Left ventricle myocardium inferior (tissue), 1 donor: ENCODE measurements around the gene CDH4. TPM values are rescaled to one million over a fixed set of nuclear protein-coding genes. Genes with fewer than 3 reads are reported as not detected.

Source experiments
- DNase-seq: peaks from one replicate; pipeline ENCODE4 v3.0.0-alpha.2; 2020
- H3K27ac ChIP-seq: fragments of 200-600 bp; replicated peaks from 2 replicates; pipeline ENCODE4 v1.8.0; 2021
- H3K27me3 ChIP-seq: fragments of 200-600 bp; 2 replicates; pipeline ENCODE4 v1.8.0; 2021; ENCODE audit warnings: low read depth
- H3K36me3 ChIP-seq: fragments of 200-600 bp; 2 replicates; pipeline ENCODE4 v1.8.0; 2021
- H3K4me1 ChIP-seq: fragments of 200-600 bp; 2 replicates; pipeline ENCODE4 v1.8.0; 2021
- H3K4me3 ChIP-seq: fragments of 200-600 bp; 2 replicates; pipeline ENCODE4 v1.8.0; 2021; ENCODE audit warnings: mild to moderate bottlenecking, moderate library complexity
- H3K9me3 ChIP-seq: fragments of 200-600 bp; replicated peaks from 2 replicates; pipeline ENCODE4 v1.8.0; 2021
- intact Hi-C: fragments of 100-400 bp; cut with micrococcal nuclease; formaldehyde crosslinking; loops from one replicate; pipeline ENCODE4 v1.11.0; 2022
- total RNA-seq: library from RNA; stranded (reverse); fragmentation: NEBNext Ultra II Directional; extraction: Animal tissue kit (Norgen Biotek cat#: 25700); gene quantifications from one replicate; pipeline ENCODE4 v1.2.1, GENCODE V29; 2021
- TF ChIP-seq, protein P1 (sequence below): fragments of 200-600 bp; IDR thresholded peaks from 2 replicates; pipeline ENCODE4 v1.8.0; 2021; ENCODE audit warnings: antibody characterized with exemption, mild to moderate bottlenecking, borderline replicate concordance
- donor health status: DM: no; HTN: yes; CAD: no; lungs with severe emphysema.

CDH4 gene
- total RNA-seq, 1 donor from 2014 or later = 0.05 TPM

DNA sequence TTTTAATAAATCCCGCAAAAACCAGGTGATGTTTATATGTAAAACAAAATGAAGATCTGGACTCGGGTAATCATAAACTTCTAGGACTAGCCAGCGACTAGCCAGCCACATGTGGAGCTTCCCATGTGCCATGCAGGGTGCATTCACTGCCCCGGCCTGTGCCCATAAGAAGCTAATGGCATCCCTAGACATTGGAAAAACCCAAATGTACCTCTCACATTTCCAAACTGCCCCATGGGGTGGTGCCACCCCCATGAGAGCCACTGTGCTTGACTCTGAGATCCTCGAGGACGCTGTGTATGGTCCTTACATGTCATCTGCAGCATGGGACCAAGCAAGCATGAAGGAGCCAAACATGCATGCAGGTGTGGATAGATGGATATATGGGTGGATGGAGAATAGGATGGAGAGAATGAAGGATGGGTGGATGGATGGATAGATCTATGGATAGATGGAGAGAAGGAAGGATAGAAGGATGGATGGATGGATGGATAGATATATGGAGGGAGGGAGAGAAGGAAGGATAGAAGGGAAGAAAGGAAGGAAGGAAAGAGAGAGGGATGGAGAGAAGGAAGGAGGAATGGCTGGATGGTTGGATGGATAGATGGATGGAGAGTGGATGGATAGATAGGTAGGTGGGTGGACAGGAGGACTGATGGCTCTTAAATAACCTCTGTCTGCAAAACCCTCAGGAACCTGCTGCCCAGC, 203.6 kb downstream of the CDH4 start:
- Histone ChIP-seq H3K27me3 (peaks cover 77% of the 10 kb centered on the region), H3K4me1 (no peaks in the 10 kb centered on the region), H3K36me3 (no peaks in the 10 kb centered on the region), H3K9me3 (no peaks in the 10 kb centered on the region), H3K27ac (no peak overlapping the region), H3K4me3 (no peak overlapping the region)
- intact Hi-C loops = no loop called here
- TF ChIP-seq, protein P1, sequence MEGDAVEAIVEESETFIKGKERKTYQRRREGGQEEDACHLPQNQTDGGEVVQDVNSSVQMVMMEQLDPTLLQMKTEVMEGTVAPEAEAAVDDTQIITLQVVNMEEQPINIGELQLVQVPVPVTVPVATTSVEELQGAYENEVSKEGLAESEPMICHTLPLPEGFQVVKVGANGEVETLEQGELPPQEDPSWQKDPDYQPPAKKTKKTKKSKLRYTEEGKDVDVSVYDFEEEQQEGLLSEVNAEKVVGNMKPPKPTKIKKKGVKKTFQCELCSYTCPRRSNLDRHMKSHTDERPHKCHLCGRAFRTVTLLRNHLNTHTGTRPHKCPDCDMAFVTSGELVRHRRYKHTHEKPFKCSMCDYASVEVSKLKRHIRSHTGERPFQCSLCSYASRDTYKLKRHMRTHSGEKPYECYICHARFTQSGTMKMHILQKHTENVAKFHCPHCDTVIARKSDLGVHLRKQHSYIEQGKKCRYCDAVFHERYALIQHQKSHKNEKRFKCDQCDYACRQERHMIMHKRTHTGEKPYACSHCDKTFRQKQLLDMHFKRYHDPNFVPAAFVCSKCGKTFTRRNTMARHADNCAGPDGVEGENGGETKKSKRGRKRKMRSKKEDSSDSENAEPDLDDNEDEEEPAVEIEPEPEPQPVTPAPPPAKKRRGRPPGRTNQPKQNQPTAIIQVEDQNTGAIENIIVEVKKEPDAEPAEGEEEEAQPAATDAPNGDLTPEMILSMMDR = no peak
- DNase-seq = no peak

DNA sequence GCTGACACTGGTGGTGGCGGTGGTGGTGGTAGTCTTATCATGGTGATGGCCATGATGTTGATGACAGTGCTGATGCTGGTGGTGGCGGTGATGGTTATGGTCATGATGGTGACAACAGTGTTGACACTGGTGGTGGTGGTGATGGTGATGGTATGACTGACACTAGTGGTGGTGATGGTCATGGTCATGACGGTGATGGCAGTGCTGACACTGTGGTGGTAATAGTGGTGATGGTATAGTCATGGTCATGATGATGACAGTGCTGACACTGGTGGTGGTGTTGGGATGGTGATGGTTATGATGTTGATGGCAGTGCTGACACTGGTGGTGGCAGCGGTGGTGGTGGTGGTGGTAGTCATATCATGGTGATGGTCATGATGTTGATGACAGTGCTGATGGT, 205.7 kb downstream of the CDH4 start:
- Histone ChIP-seq H3K27me3 (peaks cover 73% of the 10 kb centered on the region), H3K4me1 (no peaks in the 10 kb centered on the region), H3K36me3 (no peaks in the 10 kb centered on the region), H3K9me3 (no peaks in the 10 kb centered on the region), H3K27ac (no peak overlapping the region), H3K4me3 (no peak overlapping the region)
- intact Hi-C loops = no loop called here
- TF ChIP-seq, protein P1 = no peak
- DNase-seq = no peak

DNA sequence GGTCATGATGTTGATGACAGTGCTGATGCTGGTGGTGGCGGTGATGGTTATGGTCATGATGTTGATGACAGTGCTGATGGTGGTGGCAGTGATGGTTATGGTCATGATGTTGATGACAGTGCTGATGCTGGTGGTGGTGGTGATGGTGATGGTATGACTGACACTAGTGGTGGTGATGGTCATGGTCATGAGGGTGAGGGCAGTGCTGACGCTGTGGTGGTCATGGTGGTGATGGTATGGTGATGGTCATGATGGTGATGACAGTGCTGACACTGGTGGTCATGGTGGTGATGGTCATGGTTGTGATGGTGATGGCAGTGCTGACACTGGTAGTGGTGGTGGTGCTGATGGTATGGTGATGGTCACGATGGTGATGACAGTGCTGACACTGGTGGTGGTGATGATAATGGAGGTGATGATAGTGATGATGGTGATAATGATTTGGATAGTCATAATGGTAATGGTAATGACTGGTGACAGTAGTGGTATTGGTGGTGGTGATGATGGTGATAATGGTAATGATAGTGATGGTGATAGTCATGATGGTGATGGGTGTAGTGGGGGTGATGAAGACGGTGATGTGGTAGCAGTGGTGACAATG, 206.2 kb downstream of the CDH4 start:
- DNase-seq = no peak
- H3K4me1 ChIP-seq = no peaks in the 10 kb centered on the region
- H3K4me3 ChIP-seq = no peak overlapping the region
- H3K9me3 ChIP-seq = no peaks in the 10 kb centered on the region
- TF ChIP-seq, protein P1 = no peak
- H3K27me3 ChIP-seq = peaks cover 68% of the 10 kb centered on the region
- no peaks in the 10 kb centered on the region for H3K36me3 ChIP-seq
- intact Hi-C loops = no loop called here
- H3K27ac ChIP-seq = no peak overlapping the region

DNA sequence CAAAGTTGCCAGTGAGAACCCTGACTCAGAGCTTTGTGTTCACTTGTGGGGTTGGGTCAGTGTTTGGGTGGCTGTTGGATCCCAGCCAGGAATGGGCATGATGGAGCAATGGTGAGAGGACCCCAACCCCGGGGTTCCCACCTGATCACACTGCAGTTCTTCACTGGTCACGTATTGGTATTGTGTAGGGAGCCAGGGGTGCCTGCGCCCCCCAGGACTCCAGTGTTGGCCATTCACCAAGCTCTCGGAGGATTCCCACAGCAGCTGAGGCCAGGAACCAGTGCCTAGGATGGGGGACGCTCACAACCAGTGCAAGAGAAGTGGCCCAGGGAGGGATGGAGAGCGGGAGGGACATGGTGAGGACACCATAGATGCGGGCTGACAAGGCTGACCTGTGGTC, 207.2 kb downstream of the CDH4 start:
- Histone ChIP-seq H3K4me1 (no peaks in the 10 kb centered on the region), H3K27me3 (peaks cover 58% of the 10 kb centered on the region), H3K27ac (no peak overlapping the region), H3K36me3 (no peaks in the 10 kb centered on the region), H3K4me3 (no peak overlapping the region), H3K9me3 (no peaks in the 10 kb centered on the region)
- intact Hi-C loops = no loop called here
- TF ChIP-seq, protein P1 = no peak
- DNase-seq = no peak

DNA sequence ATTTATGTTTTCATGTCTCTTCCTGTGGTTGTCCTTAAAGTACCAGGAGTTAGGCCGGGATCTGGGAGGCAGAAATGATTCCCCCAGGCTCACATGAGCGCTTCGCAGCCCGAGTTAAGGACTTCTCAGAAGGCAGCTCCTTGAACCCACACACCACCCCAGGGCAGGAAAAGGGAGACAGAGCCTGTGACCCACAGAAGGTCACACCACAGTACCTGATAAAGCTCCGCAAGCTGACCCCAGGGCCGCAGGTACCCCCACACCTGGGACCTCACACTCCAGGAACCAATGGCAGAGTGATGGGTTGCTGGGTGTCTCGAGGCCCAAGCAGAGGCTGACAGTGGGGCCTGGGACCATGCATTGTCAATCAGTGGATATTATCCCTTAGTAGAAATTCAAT, 207.6 kb downstream of the CDH4 start:
- no peak overlapping the region for H3K4me3 ChIP-seq
- TF ChIP-seq, protein P1 = no peak
- no peaks in the 10 kb centered on the region for H3K9me3 ChIP-seq
- no peak for DNase-seq
- H3K36me3 ChIP-seq = no peaks in the 10 kb centered on the region
- intact Hi-C loops = no loop called here
- H3K27ac ChIP-seq = no peak overlapping the region
- no peaks in the 10 kb centered on the region for H3K4me1 ChIP-seq
- H3K27me3 ChIP-seq = peaks cover 54% of the 10 kb centered on the region
